T follicular helper cell (primary cell): Measurements from ENCODE around the gene IGSF23.
"Not testable (repeated sequence)": the region's sequence is repeated elsewhere in the genome, so short reads cannot be mapped to it uniquely, and the experiment has no call there.

Experiments
- DNase-seq: peaks from one replicate; pipeline ENCODE4 v3.0.0-alpha.2; 2020; ENCODE audit warnings: low read depth

Gene IGSF23

DNA sequence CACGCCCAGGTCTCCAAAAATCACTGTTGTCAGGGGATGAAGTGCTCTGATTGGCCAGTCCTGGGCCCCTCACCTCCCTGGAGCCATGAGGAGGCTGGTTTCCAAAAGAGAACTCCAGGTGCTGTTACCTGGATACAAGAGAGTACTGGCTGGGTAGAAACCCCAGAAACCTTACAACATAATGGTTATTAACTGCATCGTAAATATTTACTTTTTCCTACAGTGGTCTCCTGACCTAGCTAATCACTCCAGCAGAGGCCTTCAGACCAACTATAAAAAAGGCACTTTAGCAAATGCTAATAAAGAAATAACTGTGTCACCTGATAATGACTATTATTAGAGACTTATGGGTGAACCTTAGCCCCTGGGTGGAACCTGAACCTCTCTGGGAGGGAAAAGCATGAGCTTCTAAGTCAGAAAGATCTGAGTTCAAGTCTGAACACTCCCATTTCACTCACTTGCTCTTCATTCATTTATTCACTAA lies 1.5 kb upstream of the IGSF23 start:
- no peak for DNase-seq

DNA sequence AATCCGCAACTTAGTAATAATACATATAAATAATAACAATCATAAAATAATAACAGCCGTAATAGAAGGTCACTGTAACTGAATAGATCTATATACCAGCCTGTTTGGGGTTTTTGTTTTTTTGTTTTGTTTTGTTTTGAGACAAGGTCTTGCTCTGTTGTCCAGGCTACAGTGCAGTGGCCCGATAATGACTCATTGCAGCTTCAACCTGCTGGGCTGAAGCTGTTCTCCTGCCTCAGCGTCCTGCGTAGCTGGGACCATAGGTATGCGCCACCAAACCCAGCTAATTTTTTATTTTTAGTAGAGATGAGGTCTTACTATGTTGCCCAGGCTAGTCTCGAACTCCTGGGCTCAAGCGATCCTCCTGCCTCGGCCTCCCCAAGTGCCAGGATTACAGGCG lies 950 bp downstream of the IGSF23 start:
- DNase-seq, result no peak

GRCh38 chr19:44615863-44616247 lies 2.5 kb downstream of the IGSF23 start:
- no peak for DNase-seq

DNA sequence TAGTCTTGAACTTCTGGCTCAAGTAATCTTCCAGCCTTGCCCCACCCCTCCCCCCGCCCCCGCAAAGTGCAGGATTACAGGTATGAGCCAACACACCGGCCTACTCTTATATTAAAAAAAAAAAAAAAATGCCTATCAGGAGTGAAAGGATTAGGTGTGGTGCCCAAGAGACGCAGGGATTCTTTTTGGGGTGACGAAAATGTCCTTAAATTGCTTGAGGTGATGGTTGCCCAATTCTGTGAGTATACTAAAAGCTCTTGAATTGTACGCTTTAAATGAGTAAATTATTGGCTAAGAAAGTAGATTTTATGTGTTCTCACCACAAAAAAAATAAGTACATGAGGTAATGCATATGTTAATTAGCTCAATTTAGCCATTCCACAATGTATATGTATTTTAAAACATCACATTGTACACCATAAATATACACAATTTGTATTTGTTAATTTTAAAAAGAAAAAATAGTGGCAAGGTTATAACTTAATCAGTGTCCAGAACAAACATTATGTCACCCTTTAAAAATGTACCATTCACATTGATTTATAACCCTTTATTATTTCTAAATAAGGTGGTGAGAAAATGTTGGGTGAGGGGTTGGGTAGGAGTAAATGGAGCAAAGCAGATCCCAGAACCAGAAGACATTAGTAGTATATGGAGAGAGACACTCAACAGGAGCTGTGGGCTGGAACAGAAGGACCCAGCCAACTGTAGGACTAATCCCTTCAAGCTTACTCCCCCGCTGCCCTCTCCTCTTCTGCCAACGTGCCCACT lies 3.9 kb downstream of the IGSF23 start:
- DNase-seq, result no peak

GRCh38 chr19:44618640-44619357 lies 5.4 kb downstream of the IGSF23 start:
- no peak for DNase-seq

DNA sequence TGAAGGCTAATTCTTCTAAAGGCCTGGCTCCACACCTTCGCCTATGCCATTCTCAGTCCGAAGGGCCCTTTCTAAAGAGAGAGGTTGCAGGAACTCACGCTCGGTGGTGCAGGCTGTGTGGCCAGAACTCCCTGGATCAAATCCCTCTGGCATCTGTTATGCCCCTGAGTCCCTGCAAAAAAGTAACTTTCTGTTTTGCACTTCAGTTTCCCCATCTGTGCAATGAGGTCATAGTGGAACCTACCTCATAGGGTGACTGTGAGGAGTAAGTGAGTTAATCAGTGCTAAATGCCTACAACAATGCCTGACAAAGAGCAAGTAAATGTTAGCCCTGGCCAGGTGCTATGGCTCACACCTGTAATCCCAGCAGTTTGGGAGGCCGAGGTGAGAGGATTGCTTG lies 7.3 kb downstream of the IGSF23 start:
- no peak for DNase-seq

GRCh38 chr19:44621367-44621766 lies 8.0 kb downstream of the IGSF23 start:
- no peak for DNase-seq

DNA sequence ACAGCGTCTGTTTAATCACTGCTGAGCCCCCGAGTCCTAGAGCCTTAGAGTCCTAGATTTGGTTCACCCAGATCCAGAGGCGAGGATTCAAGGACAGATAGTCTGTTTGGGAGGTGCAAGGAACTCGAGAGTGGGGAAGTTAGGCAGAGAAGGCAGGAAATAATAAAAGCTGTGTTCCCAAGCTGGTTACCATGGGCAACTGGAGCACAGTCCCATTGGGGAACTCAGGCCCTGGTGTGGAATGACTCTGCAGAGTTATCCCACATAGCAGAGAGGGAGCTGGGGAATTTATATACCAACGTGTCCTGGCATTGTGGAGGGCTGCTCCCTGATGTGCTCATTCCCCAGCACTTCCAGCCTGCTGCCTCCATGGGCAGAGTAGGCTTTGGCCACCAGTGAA lies 9.7 kb downstream of the IGSF23 start:
- no peak for DNase-seq

- no peak for DNase-seq
These were observed 10.3 kb downstream of the IGSF23 start for GRCh38 chr19:44623626-44624025.

DNA sequence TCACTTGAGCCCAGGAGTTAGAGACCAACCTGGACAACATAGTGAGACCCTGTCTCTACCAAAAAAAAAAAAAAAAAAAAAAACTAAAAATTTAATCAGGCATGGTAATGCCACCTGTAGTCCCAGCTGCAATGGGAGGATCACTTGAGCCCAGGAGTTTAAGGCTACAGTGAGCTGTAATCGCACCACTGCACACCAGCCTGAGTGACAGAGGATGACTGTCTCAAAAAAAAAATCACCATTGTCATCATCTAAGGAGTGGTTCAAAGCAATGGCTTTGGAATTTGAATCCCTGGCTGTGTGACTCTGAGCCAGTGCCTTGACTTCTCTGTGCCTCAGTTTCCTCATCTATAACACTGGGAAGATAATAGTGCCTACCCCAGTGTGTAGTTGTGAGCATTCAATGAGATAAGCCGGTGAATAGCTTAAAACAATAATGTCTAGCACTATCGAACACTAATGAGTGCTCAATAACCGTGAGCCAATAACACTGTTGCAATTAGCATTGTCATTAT lies 11.5 kb downstream of the IGSF23 start:
- DNase-seq, result no peak

GRCh38 chr19:44625637-44626036 lies 12.3 kb downstream of the IGSF23 start:
- DNase-seq, result not testable (repeated sequence)

DNA sequence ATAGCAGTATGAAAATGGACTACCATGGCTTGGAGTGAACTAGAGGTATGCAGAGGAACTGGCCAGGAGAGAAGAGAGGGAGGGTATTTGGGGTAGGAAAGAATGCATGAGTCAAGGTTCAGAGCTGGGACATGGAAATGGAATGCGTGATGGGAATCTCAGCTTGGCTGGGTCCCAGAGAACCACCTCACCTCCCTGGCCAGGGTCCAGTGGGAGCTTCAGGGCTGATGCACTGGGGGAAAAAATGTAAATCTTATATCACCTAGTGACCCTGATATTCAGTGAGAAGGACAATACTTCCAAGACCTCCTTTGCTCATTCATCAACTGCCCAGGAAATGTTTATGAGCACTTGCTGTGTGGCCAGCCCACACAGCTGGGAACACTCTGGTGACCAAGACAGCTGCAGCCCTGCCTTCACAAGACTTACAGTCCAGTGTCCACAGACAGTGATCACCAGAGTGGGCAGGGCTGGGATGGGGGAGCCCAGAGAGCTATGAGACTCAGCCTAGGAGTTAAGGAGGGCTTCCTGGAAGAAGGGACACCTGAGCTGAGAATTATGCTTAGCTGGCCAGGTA lies 12.8 kb downstream of the IGSF23 start:
- DNase-seq, result no peak

GRCh38 chr19:44627631-44628030 lies 14.3 kb downstream of the IGSF23 start:
- DNase-seq, result no peak

DNA sequence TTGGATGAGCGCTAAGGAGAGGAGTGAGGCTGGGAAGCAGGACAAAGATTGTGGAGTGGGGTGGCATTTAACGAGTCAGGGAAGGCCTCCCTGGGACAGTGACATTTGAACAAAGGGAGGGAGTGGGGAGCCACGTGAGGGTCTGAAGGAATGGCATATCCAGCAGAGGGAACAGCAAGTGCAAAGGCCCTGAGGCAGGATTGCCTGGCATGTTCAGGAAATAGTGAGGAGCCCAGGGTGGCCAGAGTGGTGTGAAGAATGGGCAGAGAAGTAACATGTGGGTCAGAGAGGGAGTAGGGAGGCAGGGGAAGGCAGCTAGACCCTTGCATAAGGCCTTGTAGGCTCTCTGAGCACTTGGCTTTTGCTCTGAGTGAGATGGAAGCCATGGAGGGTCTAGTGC lies 15.4 kb downstream of the IGSF23 start:
- DNase-seq, result no peak

- not testable (repeated sequence) for DNase-seq
These were observed 18.2 kb downstream of the IGSF23 start for GRCh38 chr19:44631611-44632010.

DNA sequence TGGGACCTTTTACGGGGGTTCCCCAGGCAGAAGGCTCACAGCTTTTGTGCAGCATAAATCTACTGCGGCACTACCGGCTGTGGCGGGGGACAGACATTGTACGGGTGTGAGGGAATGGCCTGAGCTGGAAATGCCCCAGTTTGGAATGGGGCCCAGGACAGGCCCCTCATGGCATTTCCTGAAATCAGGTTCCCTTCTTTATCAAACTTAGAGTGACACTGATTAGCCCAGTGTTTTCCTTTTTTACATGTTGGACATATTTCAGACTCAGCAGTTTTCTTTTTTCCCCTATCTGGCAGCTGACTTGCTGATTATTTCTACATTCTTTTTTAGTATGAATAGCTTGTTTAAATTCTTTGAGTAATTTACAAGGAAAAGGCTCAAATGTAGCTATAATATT lies 20.7 kb downstream of the IGSF23 start:
- not testable (repeated sequence) for DNase-seq

DNA sequence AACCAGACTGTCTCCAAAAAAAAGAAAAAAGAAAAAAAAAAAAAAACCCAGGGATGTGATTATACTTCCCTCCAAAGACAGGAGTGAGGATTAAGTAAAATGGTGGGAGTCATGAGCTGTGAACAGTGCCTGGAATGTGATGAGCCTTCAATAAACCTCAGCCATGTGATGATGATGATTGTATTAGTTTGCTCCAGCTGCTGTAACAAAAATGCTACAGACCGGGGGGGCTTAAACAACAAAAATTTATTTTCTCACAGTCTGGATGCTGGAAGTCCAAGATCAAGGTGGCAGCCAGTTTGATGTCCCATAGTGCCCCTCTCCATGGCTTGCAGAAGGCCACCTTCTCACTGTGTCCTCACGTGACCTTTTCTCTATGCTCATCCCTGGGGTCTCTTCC lies 21.4 kb downstream of the IGSF23 start:
- no peak for DNase-seq

DNA sequence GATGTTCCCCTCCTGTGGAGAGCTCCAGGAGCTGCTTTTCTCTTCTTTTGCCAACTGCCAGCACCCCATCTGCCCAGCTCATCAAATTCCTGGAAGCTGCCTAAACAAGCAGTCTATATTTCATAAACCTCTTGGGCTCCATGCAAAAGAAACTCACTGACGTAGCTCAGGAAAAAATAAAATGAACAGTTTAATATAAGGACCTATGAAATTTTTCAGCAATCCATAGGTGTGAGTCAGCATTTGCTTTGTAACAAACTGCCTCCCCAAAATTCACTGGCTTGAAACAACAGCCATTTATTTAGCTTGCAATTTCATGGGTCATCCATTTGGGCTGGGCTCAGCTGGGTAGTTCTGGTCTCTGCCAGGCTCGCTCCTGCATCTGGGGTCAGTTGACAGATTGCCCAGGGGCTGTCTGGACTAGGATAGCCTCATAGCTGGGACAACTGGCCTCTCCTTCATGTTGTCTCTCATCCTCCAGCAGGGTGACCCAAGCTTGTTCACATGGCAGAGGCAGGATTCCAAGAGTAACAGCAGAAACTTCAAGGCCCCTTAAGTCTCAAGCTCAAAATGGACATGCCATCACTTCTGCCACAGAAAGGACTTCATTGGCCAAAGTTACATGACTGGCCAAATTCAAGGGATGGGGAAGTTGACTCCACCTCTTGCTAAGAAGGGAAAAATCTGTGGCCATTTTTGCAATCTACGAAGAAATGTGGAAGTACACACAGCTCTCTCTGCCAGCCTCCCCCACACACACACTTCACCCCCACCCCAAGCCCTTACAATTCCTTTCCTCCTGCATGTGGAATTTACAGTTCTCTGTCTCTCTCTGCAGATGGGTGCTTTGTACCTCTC lies 22.4 kb downstream of the IGSF23 start:
- no peak for DNase-seq

DNA sequence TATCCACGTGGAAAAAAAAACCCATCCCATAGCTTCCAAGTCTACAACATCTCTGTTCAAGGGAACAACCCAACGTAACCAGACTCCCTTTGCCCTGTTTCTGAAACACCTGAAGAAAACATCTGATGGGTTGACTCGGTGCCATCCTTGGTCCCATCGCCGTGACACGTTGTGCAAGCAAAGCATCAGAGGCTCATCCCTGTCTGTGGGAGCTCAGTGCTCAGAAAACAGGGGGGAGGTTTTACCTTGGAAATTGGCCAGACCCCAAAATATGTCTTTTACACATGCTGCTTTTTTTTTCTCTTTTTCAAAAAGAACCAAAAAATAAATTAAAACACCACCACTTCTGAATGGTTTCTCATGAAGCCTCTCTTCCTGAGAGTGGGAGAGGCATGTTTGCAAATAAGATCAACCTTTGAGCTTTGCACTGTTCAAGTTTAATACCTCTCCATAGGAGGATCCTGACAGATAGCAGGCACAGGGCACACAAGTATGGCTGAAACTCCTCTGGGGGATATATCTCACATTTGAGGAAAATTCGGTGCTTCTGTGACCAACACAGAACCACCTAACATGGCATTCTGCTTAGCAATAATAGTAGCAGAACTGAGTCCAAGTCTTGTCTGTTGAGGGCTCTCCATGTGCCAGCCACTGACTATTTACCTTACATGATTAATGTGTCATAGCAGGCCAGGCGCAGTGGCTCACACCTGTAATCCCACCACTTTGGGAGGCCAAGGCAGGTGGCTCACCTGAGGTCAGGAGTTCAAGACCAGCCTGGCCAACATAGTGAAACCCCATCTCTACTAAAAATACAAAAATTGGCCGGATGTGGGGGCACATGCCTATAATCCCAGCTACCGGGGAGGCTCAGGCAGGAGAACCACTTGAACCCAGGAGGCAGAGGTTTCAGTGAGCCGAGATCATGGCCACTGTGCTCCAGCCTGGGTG lies 23.4 kb downstream of the IGSF23 start:
- no peak for DNase-seq

- DNase-seq, result no peak
These were observed 24.0 kb downstream of the IGSF23 start for GRCh38 chr19:44637390-44637764.

GRCh38 chr19:44640518-44640917 lies 27.2 kb downstream of the IGSF23 start:
- no peak for DNase-seq
